Suppressor macrophage treated with lipopolysaccharide for 1 hour (primary cell): ENCODE data around the gene PLIN3.
"Not testable (repeated sequence)": the region's sequence is repeated elsewhere in the genome, so short reads cannot be mapped to it uniquely, and the experiment has no call there.

ENCODE experiments used
- DNase-seq, 3 donors: peaks; one replicate each; pipeline ENCODE4 v3.0.0-alpha.2; 2020 to 2022

Gene PLIN3

GRCh38 chr19:4889034-4889815, 21.8 kb upstream of the PLIN3 start:
- no peak for DNase-seq

GRCh38 chr19:4887803-4888202, 20.3 kb upstream of the PLIN3 start:
- DNase-seq, result not testable (repeated sequence)

GRCh38 chr19:4884993-4885392, 17.5 kb upstream of the PLIN3 start:
- DNase-seq, result not testable (repeated sequence)

GRCh38 chr19:4882874-4883273, 15.4 kb upstream of the PLIN3 start:
- DNase-seq, result not testable (repeated sequence)

- no peak for DNase-seq
These were observed 11.6 kb upstream of the PLIN3 start for GRCh38 chr19:4879041-4879440.

GRCh38 chr19:4878491-4878968, 11.1 kb upstream of the PLIN3 start:
- DNase-seq, result no peak

- no peak for DNase-seq
These were observed 10.5 kb upstream of the PLIN3 start for GRCh38 chr19:4877753-4878490.

GRCh38 chr19:4873930-4874329, 6.5 kb upstream of the PLIN3 start:
- no peak for DNase-seq

GRCh38 chr19:4871711-4872110, 4.2 kb upstream of the PLIN3 start:
- DNase-seq, result no peak

GRCh38 chr19:4870025-4870700, 2.7 kb upstream of the PLIN3 start:
- DNase-seq, result peak; percentile 91 to 93 (median 92)

GRCh38 chr19:4868286-4868834, 893 bp upstream of the PLIN3 start:
- no peak for DNase-seq

GRCh38 chr19:4866595-4867424, 657 bp downstream of the PLIN3 start:
- peak; percentile 72 to 88 (median 75) for DNase-seq

GRCh38 chr19:4861147-4861546, 6.3 kb downstream of the PLIN3 start:
- DNase-seq, result no peak

- DNase-seq, result no peak
These were observed 7.8 kb downstream of the PLIN3 start for GRCh38 chr19:4859697-4860096.

- DNase-seq, result not testable (repeated sequence)
These were observed 11.0 kb downstream of the PLIN3 start for GRCh38 chr19:4856468-4856867.

GRCh38 chr19:4853506-4853905, 14.0 kb downstream of the PLIN3 start:
- not testable (repeated sequence) for DNase-seq

- no peak for DNase-seq
These were observed 15.0 kb downstream of the PLIN3 start for GRCh38 chr19:4852484-4852883.

GRCh38 chr19:4851551-4852290, 15.7 kb downstream of the PLIN3 start:
- peak; percentile 70 to 80 (median 73) for DNase-seq

GRCh38 chr19:4849019-4849418, 18.4 kb downstream of the PLIN3 start:
- DNase-seq, result no peak

GRCh38 chr19:4847190-4847973, 20.1 kb downstream of the PLIN3 start:
- DNase-seq, result no peak

- not testable (repeated sequence) for DNase-seq
These were observed 21.5 kb downstream of the PLIN3 start for GRCh38 chr19:4845975-4846374.
